H7 (cell line): ENCODE data around the gene CDK18. TPM values are rescaled to one million over a fixed set of nuclear protein-coding genes. Genes with fewer than 3 reads are reported as not detected.

ENCODE experiments used
- DNase-seq: peaks from one replicate; pipeline ENCODE4 v3.0.0; 2012
- H3K27me3 ChIP-seq: 2 replicates; pipeline ENCODE4 v1.6.0; 2011; ENCODE audit warnings: mild to moderate bottlenecking, low read length; ENCODE audit not compliant: control insufficient read depth, insufficient read depth
- H3K36me3 ChIP-seq: replicated peaks from 2 replicates; pipeline ENCODE4 v1.5.1; 2011; ENCODE audit warnings: low read length; ENCODE audit not compliant: control insufficient read depth, insufficient read depth
- H3K4me3 ChIP-seq: 2 replicates; pipeline ENCODE4 v1.5.1; 2011; ENCODE audit warnings: low read depth, mild to moderate bottlenecking, control low read depth, low read length, moderate library complexity; ENCODE audit not compliant: insufficient read depth
- total RNA-seq: library from RNA; depleted of rRNA; stranded (reverse); fragments of >200 nt; shearing (Covaris generic); gene quantifications from 2 replicates; pipeline ENCODE4 v1.2.3, GENCODE V29; 2014

CDK18 gene
- total RNA-seq, 1 experiment from 2014 or later, result 48.3 TPM

GRCh38 chr1:205568135-205568468, 63.6 kb downstream of the CDK18 start:
- Histone ChIP-seq H3K36me3 (no peaks in the 10 kb centered on the region), H3K4me3 (peak overlapping the region; percentile 53; the same call in 1 of the 2 replicates), H3K27me3 (peaks cover 60% of the 10 kb centered on the region)
- peak; percentile 58 for DNase-seq

DNA sequence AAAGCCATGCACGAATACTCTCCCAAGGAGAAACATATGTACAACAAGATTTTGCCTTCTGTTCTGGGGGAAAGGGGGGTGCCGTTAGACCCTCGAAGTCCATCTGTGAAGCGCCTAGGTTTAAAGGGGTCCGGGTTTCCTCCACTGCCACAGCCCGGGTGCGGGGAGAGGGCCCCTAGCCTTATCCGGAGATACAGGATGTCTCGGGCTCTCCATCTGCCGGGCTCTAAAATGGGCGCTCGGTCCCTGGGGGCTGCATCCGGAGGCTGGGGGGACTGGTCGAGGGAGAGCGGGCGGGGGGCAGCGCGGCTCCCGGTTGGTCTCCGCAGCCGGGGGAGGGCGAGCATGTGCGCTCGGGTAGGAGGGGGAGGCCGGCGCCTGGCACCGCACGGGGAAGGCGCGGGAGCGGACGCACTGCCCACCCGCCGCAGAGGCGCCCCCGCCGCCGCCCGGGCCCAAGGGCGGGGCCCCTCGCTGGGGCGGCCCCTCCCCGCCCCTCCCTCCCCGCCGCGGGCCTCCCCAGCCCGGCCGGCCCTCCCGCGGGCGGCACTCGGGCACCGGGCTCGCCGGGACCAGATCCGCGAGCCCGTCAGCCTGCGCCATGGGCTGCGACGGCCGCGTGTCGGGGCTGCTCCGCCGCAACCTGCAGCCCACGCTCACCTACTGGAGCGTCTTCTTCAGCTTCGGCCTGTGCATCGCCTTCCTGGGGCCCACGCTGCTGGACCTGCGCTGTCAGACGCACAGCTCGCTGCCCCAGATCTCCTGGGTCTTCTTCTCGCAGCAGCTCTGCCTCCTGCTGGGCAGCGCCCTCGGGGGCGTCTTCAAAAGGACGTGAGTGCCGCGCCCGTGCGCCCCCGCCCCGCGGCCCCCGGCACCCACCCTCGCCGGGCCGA, 64.2 kb downstream of the CDK18 start:
- H3K27me3 ChIP-seq, result peaks cover 60% of the 10 kb centered on the region
- peak overlapping the region; percentile 53 for H3K4me3 ChIP-seq
- DNase-seq, result peak; percentile 76
- H3K36me3 ChIP-seq, result no peaks in the 10 kb centered on the region

- Histone ChIP-seq H3K27me3 (peaks cover 60% of the 10 kb centered on the region), H3K36me3 (no peaks in the 10 kb centered on the region), H3K4me3 (peak overlapping the region; percentile 53; the same call in 1 of the 2 replicates)
- peak; percentile 72 for DNase-seq
Measured at GRCh38 chr1:205569411-205570172, 65.1 kb downstream of the CDK18 start.

GRCh38 chr1:205570173-205570501, 65.7 kb downstream of the CDK18 start:
- no peak for DNase-seq
- H3K27me3 ChIP-seq, result peaks cover 60% of the 10 kb centered on the region
- H3K4me3 ChIP-seq, result no peak overlapping the region
- H3K36me3 ChIP-seq, result no peaks in the 10 kb centered on the region

DNA sequence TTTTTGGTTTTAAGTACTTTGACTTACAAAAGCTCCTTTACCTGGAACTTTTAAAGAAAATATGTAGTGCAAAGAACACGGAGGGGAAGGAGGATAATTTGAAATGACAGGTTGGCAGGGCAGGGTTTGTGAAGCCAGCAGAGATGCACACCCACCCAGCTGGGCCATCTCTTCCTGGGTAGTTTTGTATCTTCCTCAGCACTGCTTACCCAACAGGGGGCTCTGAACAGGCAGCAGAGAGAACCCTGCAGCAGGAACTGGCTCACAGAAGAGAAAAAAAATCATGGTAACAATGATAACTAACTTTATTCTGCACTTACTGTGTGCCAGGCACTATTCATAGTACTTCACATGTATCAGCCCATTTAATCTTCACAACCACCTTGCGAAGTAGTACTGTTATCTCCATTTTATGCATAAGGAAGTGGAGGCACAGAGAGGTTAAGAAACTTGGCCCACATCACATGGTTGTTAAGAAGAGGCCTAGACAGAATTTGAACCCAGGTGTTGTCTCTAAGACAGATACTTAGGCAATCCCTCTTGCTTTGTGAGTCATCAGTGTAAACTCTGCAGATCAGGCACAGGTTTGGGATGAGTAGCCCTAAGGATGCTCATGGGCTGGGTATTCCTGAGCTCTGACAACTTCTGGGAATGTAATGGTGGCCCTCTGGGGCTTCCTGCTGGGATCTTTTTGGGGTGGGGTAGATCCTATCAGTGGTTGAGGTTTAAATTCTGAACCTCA, 66.5 kb downstream of the CDK18 start:
- Histone ChIP-seq H3K4me3 (no peak overlapping the region), H3K36me3 (no peaks in the 10 kb centered on the region), H3K27me3 (peaks cover 55% of the 10 kb centered on the region)
- DNase-seq, result no peak

DNA sequence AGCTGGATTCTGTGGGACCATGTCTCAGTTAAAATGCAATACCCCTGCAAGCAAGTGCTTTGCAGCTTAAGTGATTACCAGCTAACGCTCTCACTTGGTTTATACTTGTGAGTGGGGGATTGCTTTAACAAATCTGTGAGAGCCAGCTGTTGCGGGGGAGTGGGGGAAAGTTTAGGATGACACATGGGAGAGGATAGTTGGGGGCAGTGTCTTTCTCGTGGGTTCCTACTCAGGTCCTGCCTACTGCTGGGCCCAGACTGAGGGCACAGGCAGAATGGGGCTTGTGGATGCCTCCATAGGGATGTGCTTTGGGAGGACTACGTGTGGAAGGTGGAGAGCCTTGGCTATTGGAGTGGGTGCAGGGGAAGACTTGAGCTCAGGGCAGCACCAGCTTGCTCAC, 67.3 kb downstream of the CDK18 start:
- Histone ChIP-seq H3K27me3 (peaks cover 52% of the 10 kb centered on the region), H3K4me3 (no peak overlapping the region), H3K36me3 (no peaks in the 10 kb centered on the region)
- DNase-seq, result no peak

GRCh38 chr1:205572421-205572820, 68.0 kb downstream of the CDK18 start:
- H3K27me3 ChIP-seq, result peaks cover 49% of the 10 kb centered on the region
- no peaks in the 10 kb centered on the region for H3K36me3 ChIP-seq
- H3K4me3 ChIP-seq, result no peak overlapping the region
- no peak for DNase-seq

- Histone ChIP-seq H3K27me3 (peaks cover 32% of the 10 kb centered on the region), H3K4me3 (no peak overlapping the region), H3K36me3 (no peaks in the 10 kb centered on the region)
- DNase-seq, result no peak
Measured at GRCh38 chr1:205575294-205575885, 70.9 kb downstream of the CDK18 start.

- Histone ChIP-seq H3K4me3 (no peak overlapping the region), H3K27me3 (peaks cover 28% of the 10 kb centered on the region), H3K36me3 (no peaks in the 10 kb centered on the region)
- DNase-seq, result no peak
Measured at GRCh38 chr1:205576011-205576410, 71.5 kb downstream of the CDK18 start.

DNA sequence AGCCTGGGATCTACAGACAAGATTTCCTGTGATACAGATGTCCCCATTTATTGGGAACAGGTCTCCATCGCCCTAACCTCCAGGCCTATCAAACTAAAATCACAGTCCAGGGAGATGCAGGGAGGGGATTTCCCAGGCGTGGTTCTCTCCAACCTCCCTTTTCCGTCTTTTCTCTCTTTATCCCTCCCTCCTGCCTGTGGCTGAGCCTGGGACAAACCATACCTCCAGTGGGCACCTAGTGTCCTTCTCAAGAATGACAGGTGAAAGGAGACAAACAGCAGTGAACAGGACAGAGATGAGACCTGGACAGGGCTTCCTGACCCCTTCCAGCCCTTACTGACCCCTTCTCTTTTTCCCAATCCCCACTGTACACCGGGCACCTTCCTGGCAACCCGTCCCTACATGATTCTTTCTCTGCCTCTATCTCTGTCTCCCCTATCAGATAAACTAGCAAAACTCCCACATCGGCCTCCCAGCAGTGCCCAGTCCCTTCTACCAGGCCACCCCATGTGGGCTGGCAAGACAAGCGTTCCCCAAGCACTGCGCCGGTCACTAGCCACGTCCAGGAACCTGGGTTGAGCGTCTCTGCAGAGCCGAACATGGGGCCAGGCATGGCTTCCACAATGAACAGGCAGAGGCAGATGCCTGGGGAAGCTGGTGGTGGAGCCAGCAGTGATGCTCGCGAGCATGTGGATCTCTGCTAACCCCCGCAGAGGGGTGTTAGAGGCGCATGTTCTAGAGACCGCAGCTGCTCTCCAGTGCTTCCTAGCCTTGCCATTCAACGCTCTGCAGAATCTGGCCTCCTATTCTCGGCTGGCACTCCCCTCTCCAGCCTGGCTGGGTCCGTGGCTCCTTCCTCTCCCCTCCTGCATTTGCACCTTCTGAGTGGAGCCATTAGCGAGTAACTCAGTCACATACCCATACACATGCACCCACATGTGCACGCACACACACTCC, 72.6 kb downstream of the CDK18 start:
- no peaks in the 10 kb centered on the region for H3K36me3 ChIP-seq
- no peak overlapping the region for H3K4me3 ChIP-seq
- no peak for DNase-seq
- H3K27me3 ChIP-seq, result peaks cover 20% of the 10 kb centered on the region

- no peak for DNase-seq
- peaks cover 19% of the 10 kb centered on the region for H3K27me3 ChIP-seq
- no peaks in the 10 kb centered on the region for H3K36me3 ChIP-seq
- H3K4me3 ChIP-seq, result no peak overlapping the region
Measured at GRCh38 chr1:205577874-205578658, 73.6 kb downstream of the CDK18 start.

GRCh38 chr1:205578780-205579571, 74.5 kb downstream of the CDK18 start:
- no peaks in the 10 kb centered on the region for H3K36me3 ChIP-seq
- no peak overlapping the region for H3K4me3 ChIP-seq
- no peak for DNase-seq
- peaks cover 19% of the 10 kb centered on the region for H3K27me3 ChIP-seq
